Keratinocyte (primary cell): Measurements from ENCODE around the gene SEC14L1. TPM values are rescaled to one million over a fixed set of nuclear protein-coding genes. Genes with fewer than 3 reads are reported as not detected.

Experiments
- DNase-seq: peaks from one replicate; pipeline ENCODE4 v3.0.0-alpha.2; 2011; ENCODE audit warnings: low read depth, missing footprints, low spot score
- FAIRE-seq: peaks from 2 replicates; lab custom pipeline; 2011; peaks lifted over from hg19 to GRCh38; lab: Jason Lieb, UNC
- H2AFZ ChIP-seq: 2 replicates; pipeline ENCODE4 v1.6.0; 2012; ENCODE audit warnings: low read length, control low read depth, inconsistent platforms; ENCODE audit not compliant: control insufficient read depth
- H3K27ac ChIP-seq: 2 replicates; pipeline ENCODE4 v1.5.1; 2011; ENCODE audit warnings: low read length; ENCODE audit not compliant: control insufficient read depth, insufficient read depth
- H3K27me3 ChIP-seq: 3 replicates; pipeline ENCODE4 v1.6.0; 2011; ENCODE audit warnings: low read length; ENCODE audit not compliant: control insufficient read depth, insufficient read depth; ENCODE audit errors: extremely low read depth
- H3K36me3 ChIP-seq, 2 experiments: 2 replicates in 1 of 2; 3 replicates in 1 of 2; pipeline ENCODE4 v1.5.1; 2011; ENCODE audit warnings: low read length in 2 of 2, mild to moderate bottlenecking in 1 of 2; ENCODE audit not compliant: control insufficient read depth in 2 of 2, insufficient read depth in 2 of 2; ENCODE audit errors: extremely low read depth in 1 of 2
- H3K4me1 ChIP-seq: 3 replicates; pipeline ENCODE4 v1.5.1; 2011; ENCODE audit warnings: low read length; ENCODE audit not compliant: control insufficient read depth, insufficient read depth; ENCODE audit errors: extremely low read depth
- H3K4me2 ChIP-seq: 3 replicates; pipeline ENCODE4 v1.6.0; 2011; ENCODE audit warnings: low read depth, low read length; ENCODE audit not compliant: control insufficient read depth, insufficient read depth; ENCODE audit errors: extremely low read depth
- H3K4me3 ChIP-seq, 3 experiments: fragments of 200-600 bp in 1 of 3; sonication (generic) in 1 of 3; 2 replicates in 2 of 3; 3 replicates in 1 of 3; pipeline ENCODE4 v1.5.1; 2011 to 2016; ENCODE audit warnings: low read length in 3 of 3, mild to moderate bottlenecking in 3 of 3, control low read depth in 2 of 3, inconsistent platforms in 1 of 3, low read depth in 1 of 3, mixed read lengths in 1 of 3, mixed run types in 1 of 3, moderate library complexity in 1 of 3; ENCODE audit not compliant: control insufficient read depth in 2 of 3, insufficient read depth in 2 of 3; ENCODE audit errors: extremely low read depth in 1 of 3
- H3K79me2 ChIP-seq: 2 replicates; pipeline ENCODE4 v1.6.0; 2012; ENCODE audit warnings: low read length; ENCODE audit not compliant: control insufficient read depth, insufficient read depth
- H3K9ac ChIP-seq: 3 replicates; pipeline ENCODE4 v1.6.0; 2011; ENCODE audit warnings: low read length; ENCODE audit not compliant: control insufficient read depth, insufficient read depth; ENCODE audit errors: extremely low read depth
- H3K9me1 ChIP-seq: 3 replicates; pipeline ENCODE4 v1.6.0; 2011; ENCODE audit warnings: low read length; ENCODE audit not compliant: control insufficient read depth, insufficient read depth; ENCODE audit errors: extremely low read depth
- H3K9me3 ChIP-seq: 2 replicates; pipeline ENCODE4 v1.5.1; 2012; ENCODE audit warnings: low read depth, low read length; ENCODE audit not compliant: control insufficient read depth
- H4K20me1 ChIP-seq: 3 replicates; pipeline ENCODE4 v1.6.0; 2011; ENCODE audit warnings: low read length; ENCODE audit not compliant: control insufficient read depth, insufficient read depth; ENCODE audit errors: extremely low read depth
- CTCF ChIP-seq, 3 experiments: IDR thresholded peaks in 1 of 3; conservative IDR thresholded peaks in 1 of 3; optimal IDR thresholded peaks in 1 of 3; 2 replicates in 2 of 3; 3 replicates in 1 of 3; pipeline versions ENCODE3 to v1.5.1; 2011; ENCODE audit warnings: low read length in 3 of 3, mild to moderate bottlenecking in 3 of 3, moderate library complexity in 2 of 3, control low read depth in 1 of 3, inconsistent platforms in 1 of 3; ENCODE audit not compliant: insufficient read depth in 2 of 3; ENCODE audit errors: extremely low read depth in 1 of 3
- EZH2 ChIP-seq: IDR thresholded peaks from one replicate; pipeline ENCODE4 v1.6.1; 2012; ENCODE audit warnings: inconsistent platforms, mild to moderate bottlenecking, low read length, moderate library complexity
- dilution Hi-C: fragments of 300-500 bp; cut with MboI; formaldehyde crosslinking; loops from one replicate; pipeline ENCODE4 v1.7.0; 2020; ENCODE audit warnings: low sequenced_read_pairs; ENCODE audit not compliant: extremely low pct_ligation_motif_present
- polyA plus RNA-seq, 5 experiments: library from polyadenylated mRNA; depleted of rRNA in 3 of 5; stranded (reverse) in 3 of 5; stranded (forward) in 1 of 5; unstranded in 1 of 5; fragments of >200 nt; gene quantifications; 1 replicate in 1 of 5; 2 replicates in 3 of 5; 3 replicates in 1 of 5; pipeline versions ENCODE4 v1.2.1 to v1.2.3, GENCODE V29; 2011 to 2012; ENCODE audit warnings: missing spikeins in 2 of 5, low read depth in 1 of 5, low replicate concordance in 1 of 5

SEC14L1 gene
- polyA plus RNA-seq, 1 donor (not counting 4 experiments of a cell fraction or from before 2014, with no cell fraction given): 35.6 TPM

DNA sequence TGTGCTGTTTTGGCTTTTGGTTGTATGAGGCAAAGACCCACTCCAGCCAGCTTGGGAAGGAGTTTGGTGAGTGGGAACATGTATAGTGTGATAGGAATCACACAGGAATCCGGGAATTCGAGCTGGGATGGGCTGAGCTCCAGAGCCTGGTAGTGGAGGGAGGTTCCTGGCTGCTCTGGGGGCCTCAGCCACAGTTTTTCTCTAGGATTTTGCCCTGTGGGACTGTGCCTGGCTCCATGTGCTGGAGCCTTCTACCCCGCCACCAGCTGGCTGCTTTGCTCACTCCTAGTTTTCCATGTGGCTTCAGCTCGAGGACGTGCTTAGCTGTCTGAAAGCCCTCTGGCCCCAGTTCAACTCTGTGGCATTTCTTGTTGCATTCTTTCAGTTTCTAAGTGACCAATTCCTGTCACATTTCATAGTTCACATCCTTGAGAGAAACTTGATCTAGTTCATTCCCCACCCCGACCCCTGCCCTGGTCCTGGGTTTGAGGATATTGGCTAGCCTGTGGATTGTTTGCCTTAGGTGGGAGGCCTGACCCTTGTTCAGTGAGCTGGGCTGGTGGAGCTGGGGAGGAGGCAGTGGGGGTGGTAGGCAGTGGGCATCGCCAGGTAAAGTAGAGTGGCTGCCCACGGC, 5.0 kb downstream of the SEC14L1 start:
- dilution Hi-C loops: no loop called here
- peaks cover 16% of the 10 kb centered on the region for H3K4me1 ChIP-seq
- H3K4me2 ChIP-seq: no peak overlapping the region
- H3K36me3 ChIP-seq: peaks cover 18 to 50% of the 10 kb centered on the region in 2 experiments
- no peak overlapping the region for H3K9ac ChIP-seq
- peaks cover 90% of the 10 kb centered on the region for H3K79me2 ChIP-seq
- H3K27ac ChIP-seq: peak overlapping the region; percentile 1
- H2AFZ ChIP-seq: no peak overlapping the region
- H3K9me3 ChIP-seq: no peaks in the 10 kb centered on the region
- peaks cover 2% of the 10 kb centered on the region for H4K20me1 ChIP-seq
- no peak for FAIRE-seq
- TF ChIP-seq EZH2: no peak
- peak in 1 of 3 experiments; percentile 26 for TF ChIP-seq CTCF (optimal IDR thresholded peaks at IDR 0.05 in 1 of 3, IDR thresholded peaks at IDR 0.05 in 1 of 3, conservative IDR thresholded peaks at IDR 0.05 in 1 of 3; ENCODE audit: extremely low read depth in 1 of 3, insufficient read depth in 2 of 3, low read length in 3 of 3)
- peaks cover 2% of the 10 kb centered on the region for H3K9me1 ChIP-seq
- H3K4me3 ChIP-seq: no peak overlapping the region
- no peak for DNase-seq
- no peaks in the 10 kb centered on the region for H3K27me3 ChIP-seq

- TF ChIP-seq CTCF (optimal IDR thresholded peaks at IDR 0.05 in 1 of 3, IDR thresholded peaks at IDR 0.05 in 1 of 3, conservative IDR thresholded peaks at IDR 0.05 in 1 of 3; ENCODE audit: extremely low read depth in 1 of 3, insufficient read depth in 2 of 3, low read length in 3 of 3): no peak
- TF ChIP-seq EZH2: no peak
- H3K79me2 ChIP-seq: peaks cover 95% of the 10 kb centered on the region
- dilution Hi-C loops: no loop called here
- no peak for FAIRE-seq
- no peak overlapping the region for H2AFZ ChIP-seq
- peaks cover 21 to 53% of the 10 kb centered on the region in 2 experiments for H3K36me3 ChIP-seq
- H3K4me2 ChIP-seq: no peak overlapping the region
- peaks cover 2% of the 10 kb centered on the region for H3K9me1 ChIP-seq
- no peak overlapping the region for H3K4me3 ChIP-seq
- H3K27ac ChIP-seq: no peak overlapping the region
- no peak overlapping the region for H3K9ac ChIP-seq
- H3K27me3 ChIP-seq: no peaks in the 10 kb centered on the region
- peaks cover 16% of the 10 kb centered on the region for H3K4me1 ChIP-seq
- H3K9me3 ChIP-seq: no peaks in the 10 kb centered on the region
- peaks cover 3% of the 10 kb centered on the region for H4K20me1 ChIP-seq
- no peak for DNase-seq
Measured at GRCh38 chr17:77146246-77146632, 5.5 kb downstream of the SEC14L1 start.
